ENCODE data around the gene P2RY2. TPM values are rescaled to one million over a fixed set of nuclear protein-coding genes. Genes with fewer than 3 reads are reported as not detected.
A peak's percentile ranks its signal among the peaks of the same experiment; 100 is the strongest.
"Not testable (repeated sequence)": the region's sequence is repeated elsewhere in the genome, so short reads cannot be mapped to it uniquely, and the experiment has no call there.

The P2RY2 gene
- total and polyA plus RNA-seq, 5 experiments from 2014 or later, result not detected

DNA sequence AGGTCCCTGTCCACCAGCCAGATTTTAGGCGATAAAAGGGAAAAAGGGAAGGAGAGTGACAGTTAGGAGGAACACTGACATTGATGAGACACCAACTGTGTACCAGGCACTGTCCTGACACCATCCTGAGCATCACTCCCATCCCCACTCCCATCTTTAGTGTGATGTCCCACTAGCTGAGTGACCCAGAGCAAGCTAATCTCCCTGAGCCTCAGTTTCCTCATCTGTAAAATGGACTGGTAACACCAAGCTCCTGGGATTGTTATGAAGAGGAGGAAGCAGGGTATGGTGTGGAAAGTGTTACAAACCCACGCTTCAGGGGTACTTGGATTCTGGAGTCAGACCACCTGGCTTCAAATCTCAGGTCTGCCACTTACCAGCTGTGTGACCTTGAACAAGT lies 45.6 kb downstream of the P2RY2 start:
- DNase-seq (no peak), ATAC-seq (no peak)
- H3K27me3 Mint-ChIP-seq, result peaks cover 10 to 44% (median 32%) of the 10 kb centered on the region in 5 donors
- H3K27ac Mint-ChIP-seq, result peak overlapping the region in 1 of 10 donors; percentile 77
- no peaks in the 10 kb centered on the region for H3K36me3 Mint-ChIP-seq
- H3K4me3 Mint-ChIP-seq, result no peak overlapping the region
- peaks cover 0 to 4% (median 0%) of the 10 kb centered on the region in 4 donors for H3K4me1 Mint-ChIP-seq
- POLR2A ChIA-PET, result no interaction called here
- H3K9me3 Mint-ChIP-seq, result no peaks in the 10 kb centered on the region

DNA sequence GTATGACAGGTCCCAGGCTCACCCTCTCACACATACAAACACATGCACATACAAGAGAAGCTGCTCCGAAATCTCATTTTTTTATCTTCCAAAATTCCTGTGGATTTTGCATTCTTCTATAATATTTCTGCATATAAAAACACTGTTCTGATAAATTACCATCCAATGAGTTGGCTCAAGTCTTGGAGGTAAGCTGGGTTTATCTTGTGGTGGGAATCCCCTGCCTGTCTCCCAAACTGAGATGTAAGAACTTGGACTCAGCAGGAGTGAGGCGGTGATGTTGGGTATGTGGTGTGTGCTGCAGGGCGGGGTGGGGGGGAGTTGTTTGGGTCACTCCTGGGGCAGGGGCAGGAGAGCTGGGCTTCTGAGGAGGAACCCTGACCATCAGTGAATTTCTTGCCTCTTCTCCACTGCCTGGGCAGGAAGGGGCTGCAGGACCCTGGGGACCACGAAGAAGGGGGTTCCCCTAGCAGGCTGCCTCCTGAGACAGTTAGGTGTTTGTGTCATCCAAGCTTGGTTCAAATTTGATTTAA lies 47.3 kb downstream of the P2RY2 start:
- no peak overlapping the region for H3K4me3 Mint-ChIP-seq
- ATAC-seq, result no peak
- POLR2A ChIA-PET, result interaction anchor here (0.6 kb wide), 1 partner anchor 314 kb away, joined by 3 read pairs; no protein-coding TSS in a partner anchor
- DNase-seq, result no peak
- H3K4me1 Mint-ChIP-seq, result peaks cover 0 to 5% (median 1%) of the 10 kb centered on the region in 4 donors
- peaks cover 10 to 52% (median 33%) of the 10 kb centered on the region in 5 donors for H3K27me3 Mint-ChIP-seq
- no peaks in the 10 kb centered on the region for H3K9me3 Mint-ChIP-seq
- no peak overlapping the region for H3K27ac Mint-ChIP-seq
- H3K36me3 Mint-ChIP-seq, result no peaks in the 10 kb centered on the region

DNA sequence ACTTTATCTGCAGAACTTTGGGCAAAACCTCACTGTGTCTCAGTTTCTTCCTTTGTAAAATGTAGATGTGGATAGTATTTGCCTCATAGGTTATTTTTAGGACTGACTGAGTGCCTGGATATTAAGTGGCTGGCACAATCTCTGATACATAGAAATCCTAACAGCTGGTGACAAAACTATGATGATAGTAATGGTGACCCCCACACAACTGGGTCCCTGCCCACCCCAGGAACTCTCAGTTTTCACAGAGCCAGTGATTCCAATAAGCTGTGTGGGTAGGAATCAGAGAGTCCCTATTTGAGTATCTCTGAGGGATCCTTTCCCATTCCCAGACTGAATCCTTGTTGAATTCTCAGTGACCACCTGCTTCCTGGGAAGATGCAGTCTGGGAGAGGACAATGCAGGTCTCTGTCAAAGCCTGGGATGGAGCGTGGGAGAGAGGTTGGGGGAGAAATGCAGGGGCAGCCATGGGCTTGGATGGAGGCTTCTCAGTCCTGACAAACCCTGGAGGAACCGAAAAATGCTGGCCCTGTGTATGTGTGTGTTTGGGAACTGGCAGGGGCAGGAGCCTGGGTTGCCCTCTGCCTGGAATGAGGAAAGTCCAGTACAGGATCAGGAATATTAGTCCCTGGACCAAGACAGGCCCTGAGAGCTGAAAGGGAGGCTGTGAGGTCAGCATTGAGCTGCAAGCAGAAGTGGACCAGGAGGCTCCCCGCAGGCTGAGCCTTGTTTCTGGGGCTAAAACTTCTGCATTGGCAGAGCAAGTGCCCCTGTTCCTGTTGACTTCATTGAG lies 48.0 kb downstream of the P2RY2 start:
- ATAC-seq, result no peak
- H3K4me1 Mint-ChIP-seq, result peaks cover 0 to 5% (median 1%) of the 10 kb centered on the region in 4 donors
- POLR2A ChIA-PET, result interaction anchor here (0.6 kb wide), 1 partner anchor 670 kb away, joined by 3 read pairs; no protein-coding TSS in a partner anchor
- no peak for DNase-seq
- H3K4me3 Mint-ChIP-seq, result no peak overlapping the region
- no peak overlapping the region for H3K27ac Mint-ChIP-seq
- no peaks in the 10 kb centered on the region for H3K36me3 Mint-ChIP-seq
- H3K9me3 Mint-ChIP-seq, result no peaks in the 10 kb centered on the region
- H3K27me3 Mint-ChIP-seq, result peaks cover 10 to 52% (median 33%) of the 10 kb centered on the region in 5 donors

DNA sequence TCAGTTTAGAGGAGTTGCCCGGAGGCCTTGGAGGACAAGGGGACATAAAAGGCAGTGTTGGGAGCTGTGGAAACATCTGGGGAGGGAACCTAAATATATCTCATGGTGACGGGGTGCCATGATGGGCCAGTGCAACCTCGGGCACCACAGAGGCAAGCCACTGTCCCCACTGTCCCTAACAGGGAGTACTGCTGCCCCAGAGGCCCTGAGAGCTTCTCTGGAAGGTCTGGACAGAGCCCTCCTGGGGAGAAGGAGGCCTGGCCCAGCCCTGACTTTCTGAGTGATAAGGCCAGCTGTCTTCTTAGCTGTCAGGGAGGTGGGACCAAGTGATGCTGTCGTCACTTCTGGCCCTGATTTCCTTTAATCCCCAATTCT lies 48.6 kb downstream of the P2RY2 start:
- Mint-ChIP-seq H3K4me3 (no peak overlapping the region), H3K27ac (no peak overlapping the region), H3K36me3 (no peaks in the 10 kb centered on the region), H3K9me3 (no peaks in the 10 kb centered on the region), H3K4me1 (peaks cover 0 to 5% (median 1%) of the 10 kb centered on the region in 4 donors), H3K27me3 (peaks cover 10 to 52% (median 33%) of the 10 kb centered on the region in 5 donors)
- POLR2A ChIA-PET, result interaction anchor here (0.6 kb wide), 1 partner anchor 671 kb away, joined by 3 read pairs; no protein-coding TSS in a partner anchor
- ATAC-seq (no peak), DNase-seq (no peak)

DNA sequence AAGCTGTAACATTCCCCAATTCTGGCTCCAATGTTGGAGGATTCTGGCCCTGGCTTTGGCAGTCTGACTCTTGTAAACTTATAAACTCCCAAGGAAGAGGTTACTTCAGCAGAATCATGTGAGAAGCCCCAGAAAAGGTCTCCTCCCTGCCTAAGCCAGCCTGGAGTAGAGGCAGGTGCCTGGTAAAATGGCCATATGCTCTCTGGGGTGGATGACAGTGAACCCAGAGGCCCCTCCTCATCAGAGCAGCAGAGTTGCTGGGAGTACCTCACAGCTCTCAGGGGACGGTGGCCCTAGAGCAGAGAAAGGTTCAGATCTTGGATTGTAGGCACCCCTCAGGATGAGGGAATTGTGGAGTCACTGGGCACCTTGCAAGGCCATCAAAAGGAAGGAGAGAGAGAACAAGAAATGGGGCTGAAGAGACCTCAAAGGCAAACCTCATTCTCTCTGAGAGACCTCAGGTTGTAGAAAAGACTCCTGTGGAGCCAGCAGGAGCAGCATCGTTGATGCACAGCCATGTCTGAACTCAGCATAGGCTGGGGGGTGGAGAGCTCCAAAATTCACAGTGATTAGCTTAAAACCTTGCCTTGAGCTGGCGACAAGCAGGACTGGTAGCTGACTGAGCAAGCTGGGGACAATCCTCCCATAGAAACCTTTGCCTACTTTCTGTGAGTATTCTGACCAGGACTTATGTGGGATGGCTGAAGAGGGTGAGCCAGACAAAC lies 49.2 kb downstream of the P2RY2 start:
- H3K4me1 Mint-ChIP-seq, result peaks cover 0 to 5% (median 1%) of the 10 kb centered on the region in 4 donors
- POLR2A ChIA-PET, result interaction anchor here (0.6 kb wide), 1 partner anchor 671 kb away, joined by 3 read pairs; no protein-coding TSS in a partner anchor
- H3K4me3 Mint-ChIP-seq, result no peak overlapping the region
- no peaks in the 10 kb centered on the region for H3K9me3 Mint-ChIP-seq
- no peaks in the 10 kb centered on the region for H3K36me3 Mint-ChIP-seq
- no peak for ATAC-seq
- peaks cover 10 to 51% (median 33%) of the 10 kb centered on the region in 5 donors for H3K27me3 Mint-ChIP-seq
- no peak overlapping the region for H3K27ac Mint-ChIP-seq
- no peak for DNase-seq

DNA sequence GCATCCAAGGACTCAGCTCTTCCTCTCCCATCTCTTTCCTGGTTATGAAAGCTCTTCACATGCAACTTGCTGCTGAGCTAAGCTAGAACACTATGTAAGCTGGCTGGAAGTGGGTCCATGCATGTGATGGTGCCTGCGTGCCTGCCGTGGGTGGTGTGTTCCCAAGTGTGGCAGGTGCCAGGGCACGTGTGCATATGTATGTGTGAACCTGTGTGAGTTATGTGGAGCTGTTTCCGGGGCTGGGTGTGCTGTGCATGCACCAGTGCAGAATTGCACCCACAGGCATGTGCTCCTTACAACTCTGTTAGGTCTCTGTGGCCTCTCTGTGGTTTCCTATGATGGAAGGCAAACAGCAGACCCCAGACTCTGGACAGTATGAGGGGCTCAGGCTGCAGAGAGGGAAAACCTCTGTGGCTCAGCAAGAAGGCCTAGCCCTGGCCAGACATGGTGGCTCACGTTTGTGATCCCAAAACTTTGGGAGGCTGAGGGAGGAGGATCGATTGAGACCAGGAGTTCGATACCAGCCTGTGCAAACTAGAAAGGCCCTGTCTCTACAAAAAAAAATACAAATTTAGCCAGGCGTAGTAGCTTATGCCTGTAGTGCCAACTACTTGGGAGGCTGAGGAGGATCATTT lies 49.9 kb downstream of the P2RY2 start:
- no peak for DNase-seq
- ATAC-seq, result no peak
- no peak overlapping the region for H3K4me3 Mint-ChIP-seq
- POLR2A ChIA-PET, result no interaction called here
- H3K27ac Mint-ChIP-seq, result no peak overlapping the region
- H3K36me3 Mint-ChIP-seq, result no peaks in the 10 kb centered on the region
- H3K4me1 Mint-ChIP-seq, result peaks cover 0 to 5% (median 1%) of the 10 kb centered on the region in 4 donors
- H3K27me3 Mint-ChIP-seq, result peaks cover 10 to 44% (median 26%) of the 10 kb centered on the region in 5 donors
- no peaks in the 10 kb centered on the region for H3K9me3 Mint-ChIP-seq

DNA sequence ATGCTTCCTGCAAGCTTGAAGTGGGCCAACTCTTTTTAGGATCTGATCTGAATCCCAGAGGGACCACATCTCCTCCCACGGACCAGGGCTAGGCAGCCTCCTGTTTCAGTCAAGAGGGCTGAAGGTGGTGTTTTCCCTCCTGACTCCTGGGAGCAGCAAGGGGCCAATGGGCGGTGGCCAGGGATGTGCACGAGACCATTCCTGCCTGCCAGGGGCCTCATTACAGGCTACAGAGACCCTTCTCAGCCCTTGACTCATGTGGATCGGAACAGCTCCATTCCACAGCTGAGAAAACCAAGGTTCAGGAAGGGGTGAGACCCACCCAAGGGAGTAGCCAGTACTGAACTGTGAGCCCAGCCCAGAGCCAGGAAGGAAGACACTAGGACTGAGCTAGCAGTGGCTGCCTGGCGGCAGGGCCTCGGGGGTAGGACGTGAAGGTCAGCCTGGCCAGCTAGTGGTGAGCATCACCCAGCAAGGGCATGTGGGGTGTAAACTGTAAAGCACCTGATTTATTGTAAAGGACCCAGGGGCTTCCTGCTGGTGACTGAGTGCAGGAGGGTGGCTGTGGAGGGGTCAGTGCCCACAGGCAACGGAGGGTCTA lies 50.7 kb downstream of the P2RY2 start:
- ATAC-seq (no peak), DNase-seq (no peak)
- H3K27ac Mint-ChIP-seq, result no peak overlapping the region
- POLR2A ChIA-PET, result no interaction called here
- H3K4me3 Mint-ChIP-seq, result no peak overlapping the region
- peaks cover 6 to 36% (median 21%) of the 10 kb centered on the region in 5 donors for H3K27me3 Mint-ChIP-seq
- no peaks in the 10 kb centered on the region for H3K36me3 Mint-ChIP-seq
- H3K9me3 Mint-ChIP-seq, result no peaks in the 10 kb centered on the region
- H3K4me1 Mint-ChIP-seq, result peaks cover 0 to 5% (median 1%) of the 10 kb centered on the region in 4 donors

DNA sequence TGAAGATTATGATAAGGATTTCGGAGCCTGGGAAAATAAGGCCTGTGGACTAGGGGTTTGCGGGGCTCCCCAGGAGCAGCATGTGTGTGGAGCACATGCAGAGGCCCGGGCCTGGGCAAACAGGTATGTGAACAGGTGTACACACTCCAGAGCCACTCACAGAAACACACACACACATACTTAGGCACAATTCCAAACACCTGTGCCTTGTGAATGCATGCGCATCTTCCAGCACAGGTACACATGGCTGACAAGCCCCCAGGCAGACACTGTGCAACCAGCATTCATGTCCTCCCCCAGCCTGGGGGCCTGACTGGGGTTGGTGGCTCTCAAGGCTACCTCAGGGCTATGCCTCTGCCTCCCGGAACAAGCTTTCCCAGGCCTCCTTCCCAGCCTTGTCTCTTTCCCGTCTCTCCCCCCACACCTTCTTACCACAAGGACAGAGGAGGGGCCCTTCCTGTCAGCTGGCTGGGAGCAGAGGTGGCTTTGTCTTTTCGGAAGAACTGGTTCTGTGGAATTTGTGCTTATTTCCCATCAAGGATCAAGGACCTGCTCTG lies 51.5 kb downstream of the P2RY2 start:
- peak overlapping the region in 1 of 10 donors; percentile 63 for H3K27ac Mint-ChIP-seq
- no peak for DNase-seq
- H3K9me3 Mint-ChIP-seq, result no peaks in the 10 kb centered on the region
- H3K27me3 Mint-ChIP-seq, result peaks cover 6 to 29% (median 20%) of the 10 kb centered on the region in 5 donors
- H3K4me1 Mint-ChIP-seq, result peaks cover 0 to 5% (median 1%) of the 10 kb centered on the region in 4 donors
- H3K4me3 Mint-ChIP-seq, result no peak overlapping the region
- POLR2A ChIA-PET, result no interaction called here
- no peaks in the 10 kb centered on the region for H3K36me3 Mint-ChIP-seq
- ATAC-seq, result no peak

DNA sequence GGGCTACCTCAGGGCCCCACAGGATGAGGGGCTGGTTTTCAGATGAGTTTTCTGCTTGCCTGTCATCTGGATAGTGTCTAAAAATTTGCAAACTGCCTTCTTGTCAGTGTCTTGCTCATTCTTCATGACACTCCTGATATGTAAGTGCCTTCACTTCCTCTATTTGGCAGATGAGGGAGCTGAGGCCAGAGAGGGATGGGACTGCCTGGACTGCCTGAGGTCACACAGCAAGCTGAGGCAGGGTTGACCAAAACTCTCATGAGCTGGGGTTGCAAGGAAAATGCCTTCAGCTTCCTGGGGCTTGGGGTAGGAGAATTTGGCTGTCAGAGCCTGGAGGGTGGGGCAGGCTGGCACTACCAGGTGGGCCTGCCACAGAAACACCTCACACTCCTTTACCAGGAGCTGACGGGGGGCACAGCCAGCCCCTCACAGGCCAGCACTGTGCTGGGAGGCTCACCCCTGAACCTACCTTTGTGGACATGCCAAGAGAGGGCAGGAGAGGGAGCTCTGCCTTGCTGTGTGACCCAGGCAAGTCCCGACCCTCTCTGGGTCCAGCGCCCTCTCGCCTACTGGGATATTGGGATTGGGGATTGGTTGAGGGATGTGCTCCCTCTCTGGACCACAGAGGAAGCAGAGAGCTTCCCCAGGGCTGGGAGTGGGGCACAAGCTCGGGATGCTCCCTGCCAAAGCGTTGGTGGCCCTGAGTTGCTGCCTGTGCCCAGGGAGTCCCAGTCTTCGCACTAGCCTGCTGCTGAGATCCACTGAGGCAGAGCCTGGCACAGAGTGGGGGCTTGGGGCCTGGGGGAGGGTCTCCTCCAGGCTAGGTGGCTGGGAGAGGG lies 52.2 kb downstream of the P2RY2 start:
- Mint-ChIP-seq H3K4me1 (peaks cover 0 to 5% (median 0%) of the 10 kb centered on the region in 4 donors), H3K9me3 (no peaks in the 10 kb centered on the region), H3K4me3 (no peak overlapping the region), H3K36me3 (no peaks in the 10 kb centered on the region), H3K27ac (peak overlapping the region in 1 of 10 donors; percentile 63), H3K27me3 (peaks cover 1 to 22% (median 14%) of the 10 kb centered on the region in 5 donors)
- POLR2A ChIA-PET, result no interaction called here
- DNase-seq, result no peak
- no peak for ATAC-seq

DNA sequence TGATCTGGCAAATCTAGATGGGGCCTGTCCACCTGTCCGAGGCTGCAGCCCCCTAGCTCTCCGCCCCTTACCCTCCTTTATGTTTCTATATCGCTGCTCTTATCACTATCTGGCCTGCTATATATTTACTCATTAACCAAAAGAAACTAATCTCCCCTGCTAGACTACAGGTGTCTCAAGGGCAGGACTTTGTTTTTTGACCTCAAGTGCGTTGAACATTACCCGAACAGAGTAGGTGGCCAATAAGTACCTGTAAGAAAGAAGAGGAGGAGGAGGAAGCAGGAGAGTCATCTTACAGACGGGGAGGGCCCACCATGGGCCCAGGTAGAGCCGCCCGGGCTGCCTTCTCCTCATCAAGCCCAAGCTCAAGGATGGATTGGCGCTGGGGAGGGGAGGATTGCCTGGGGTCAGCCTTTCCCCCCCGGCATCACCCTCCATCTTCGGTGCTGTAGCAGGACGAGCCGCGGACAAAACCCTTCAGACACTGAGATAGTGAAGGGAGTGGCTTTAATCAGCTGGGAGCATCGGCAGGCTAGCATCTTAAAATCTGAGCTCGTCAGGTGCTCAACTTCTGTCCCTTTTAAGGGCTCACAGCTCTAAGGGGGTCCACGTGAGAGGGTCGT lies 52.9 kb downstream of the P2RY2 start:
- peaks cover 0 to 5% (median 0%) of the 10 kb centered on the region in 4 donors for H3K4me1 Mint-ChIP-seq
- H3K27me3 Mint-ChIP-seq, result peaks cover 0 to 15% (median 11%) of the 10 kb centered on the region in 5 donors
- no peak overlapping the region for H3K27ac Mint-ChIP-seq
- POLR2A ChIA-PET, result no interaction called here
- ATAC-seq, result no peak
- DNase-seq, result no peak
- no peaks in the 10 kb centered on the region for H3K9me3 Mint-ChIP-seq
- no peak overlapping the region for H3K4me3 Mint-ChIP-seq
- H3K36me3 Mint-ChIP-seq, result no peaks in the 10 kb centered on the region

DNA sequence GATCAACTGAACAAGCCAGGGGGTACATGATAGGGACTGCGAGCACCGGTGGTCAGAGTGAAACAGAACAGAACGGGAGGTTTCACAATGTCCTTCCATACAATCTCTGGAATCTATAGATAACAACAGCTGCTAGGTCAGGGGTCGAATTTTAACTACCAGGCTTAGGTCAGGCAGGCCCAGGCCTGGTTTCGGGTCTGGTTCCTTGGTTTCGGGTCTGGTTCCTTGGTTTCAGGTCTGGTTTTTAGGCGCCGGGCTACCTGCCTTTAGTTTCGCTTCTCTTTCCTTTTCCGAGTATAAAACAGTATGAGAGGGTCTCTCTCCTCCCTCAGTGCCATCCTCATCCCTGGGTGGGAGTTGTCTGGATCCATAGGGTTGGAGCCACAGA lies 53.4 kb downstream of the P2RY2 start:
- H3K27me3 Mint-ChIP-seq, DNase-seq, H3K9me3 Mint-ChIP-seq, POLR2A ChIA-PET, H3K27ac Mint-ChIP-seq, H3K4me3 Mint-ChIP-seq, H3K4me1 Mint-ChIP-seq, H3K36me3 Mint-ChIP-seq, ATAC-seq: not testable (repeated sequence)

Data from naive thymus-derived CD8-positive, alpha-beta T cell (primary cell).